HepG2 (cell line): ENCODE results near the gene MPI. TPM values are rescaled to one million over a fixed set of nuclear protein-coding genes. Genes with fewer than 3 reads are reported as not detected.

ENCODE experiments used
- ARID3A ChIP-seq: IDR thresholded peaks from 2 replicates; pipeline ENCODE4 v1.6.1; 2012; ENCODE audit warnings: low read depth, low read length, improper control_type of control experiment
- EHMT2 ChIP-seq: fragments of 200-600 bp; sonication (generic); IDR thresholded peaks from 2 replicates; pipeline ENCODE4 v1.7.0; 2017; ENCODE audit warnings: antibody characterized with exemption, low read depth, low read length, borderline replicate concordance
- IRX3 ChIP-seq: sonication (generic); formaldehyde crosslinking; IDR thresholded peaks from 2 replicates; pipeline ENCODE4 v1.8.1; 2023; ENCODE audit warnings: mild to moderate bottlenecking, low read depth, missing genetic modification reagents, borderline replicate concordance
- NFYB ChIP-seq: sonication (generic); formaldehyde crosslinking; IDR thresholded peaks from 2 replicates; pipeline ENCODE4 v1.4.0; 2020; ENCODE audit warnings: missing genetic modification reagents
- RELA ChIP-seq: sonication (generic); formaldehyde crosslinking; IDR thresholded peaks from 2 replicates; pipeline ENCODE4 v1.4.0; 2020; ENCODE audit warnings: missing genetic modification reagents
- ZBTB33 ChIP-seq: sonication (generic); formaldehyde crosslinking; IDR thresholded peaks from 2 replicates; pipeline ENCODE4 v1.4.0; 2020; ENCODE audit warnings: missing genetic modification reagents
- ZMAT5 ChIP-seq: sonication (generic); formaldehyde crosslinking; IDR thresholded peaks from 2 replicates; pipeline ENCODE4 v1.5.0; 2020; ENCODE audit warnings: mild to moderate bottlenecking, low read depth, missing genetic modification reagents, borderline replicate concordance
- ZMYM3 ChIP-seq: sonication (generic); formaldehyde crosslinking; IDR thresholded peaks from 2 replicates; pipeline ENCODE4 v1.5.1; 2020; ENCODE audit warnings: mild to moderate bottlenecking, missing genetic modification reagents
- ZNF230 ChIP-seq: sonication (generic); formaldehyde crosslinking; IDR thresholded peaks from 2 replicates; pipeline ENCODE4 v1.4.0; 2020; ENCODE audit warnings: mild to moderate bottlenecking, missing genetic modification reagents
- ZNF280B ChIP-seq: sonication (generic); formaldehyde crosslinking; IDR thresholded peaks from 2 replicates; pipeline ENCODE4 v1.5.0; 2020; ENCODE audit warnings: missing genetic modification reagents, mild to moderate bottlenecking, borderline replicate concordance
- ZNF552 ChIP-seq: sonication (generic); formaldehyde crosslinking; IDR thresholded peaks from 2 replicates; pipeline ENCODE4 v1.9.0; 2022; ENCODE audit warnings: missing genetic modification reagents, mild to moderate bottlenecking, borderline replicate concordance
- ZNF614 ChIP-seq: IDR thresholded peaks from 2 replicates; pipeline ENCODE4 v1.6.1; 2018; ENCODE audit warnings: missing biosample characterization, missing genetic modification reagents, inconsistent platforms, borderline replicate concordance
- ZNF660 ChIP-seq: sonication (generic); formaldehyde crosslinking; IDR thresholded peaks from 2 replicates; pipeline ENCODE4 v1.5.1; 2020; ENCODE audit warnings: mild to moderate bottlenecking, low read depth, missing genetic modification reagents, borderline replicate concordance
- ZNF770 ChIP-seq: sonication (generic); formaldehyde crosslinking; IDR thresholded peaks from 2 replicates; pipeline ENCODE4 v1.5.0; 2020; ENCODE audit warnings: mild to moderate bottlenecking, missing genetic modification reagents
- ZSCAN30 ChIP-seq: sonication (generic); formaldehyde crosslinking; IDR thresholded peaks from 2 replicates; pipeline ENCODE4 v1.5.0; 2020; ENCODE audit warnings: mild to moderate bottlenecking, missing genetic modification reagents
- polyA plus RNA-seq, 8 experiments: library from polyadenylated mRNA; depleted of rRNA in 3 of 8; stranded (reverse) in 7 of 8; unstranded in 1 of 8; fragments of >200 nt; fragmentation: Illumina TruSeq in 4 of 8; extraction: Trizol in 4 of 8; gene quantifications; 2 replicates each; pipeline versions ENCODE4 v1.2.1 to v1.2.3, GENCODE V29; 2011 to 2016; ENCODE audit warnings: low read depth in 4 of 8, missing spikeins in 1 of 8, mixed read lengths in 1 of 8; ENCODE audit not compliant: insufficient read depth in 1 of 8
- total RNA-seq, 5 experiments: library from RNA; depleted of rRNA; stranded (reverse); fragments of >200 nt; fragmentation: Illumina TruSeq; extraction: Trizol; gene quantifications; 2 replicates each; pipeline ENCODE4 v1.2.3, GENCODE V29; 2016; ENCODE audit warnings: low read depth in 1 of 5

Gene MPI
- total and polyA plus RNA-seq, 2 of the 13 experiments (the other 11 are each of a cell fraction or from before 2014, with no cell fraction given) = 36.9 to 63.5 TPM

- TF ChIP-seq ZNF770 (CRISPR knock-in tag) (peak; percentile 99), NFYB (CRISPR knock-in tag) (no peak), ZNF614 (CRISPR knock-in tag) (no peak), ZNF230 (no peak), ZMAT5 (CRISPR knock-in tag) (no peak), ZNF280B (no peak), ARID3A (no peak), IRX3 (CRISPR knock-in tag) (no peak), ZNF660 (no peak), ZSCAN30 (CRISPR knock-in tag) (no peak), ZMYM3 (peak; percentile 86), ZNF552 (no peak), ZBTB33 (no peak), RELA (CRISPR knock-in tag) (no peak), EHMT2 (no peak)
Measured at GRCh38 chr15:74873756-74874424, 16.0 kb upstream of the MPI start (continued).
